ENCODE results near the gene PARP8.

DNA sequence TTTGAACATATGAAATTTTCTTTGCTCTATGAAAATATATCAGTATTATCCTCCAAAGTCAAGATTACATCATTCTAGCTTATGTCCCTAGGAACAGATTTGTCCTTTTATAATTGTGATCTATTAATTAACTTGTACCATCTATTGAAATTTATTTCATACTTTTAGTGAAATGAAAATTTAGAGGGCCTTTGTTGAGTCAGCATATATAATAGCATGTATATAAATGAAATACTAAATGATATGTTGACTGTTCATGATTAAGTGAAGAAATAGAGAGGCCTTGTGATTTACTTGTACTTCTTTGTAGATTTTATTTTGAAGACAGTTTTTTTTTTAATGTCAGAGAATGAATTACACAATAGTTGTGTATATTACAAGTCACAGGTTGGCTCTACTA is 86.4 kb downstream of the PARP8 start:
- TF ChIP-seq, protein P1, sequence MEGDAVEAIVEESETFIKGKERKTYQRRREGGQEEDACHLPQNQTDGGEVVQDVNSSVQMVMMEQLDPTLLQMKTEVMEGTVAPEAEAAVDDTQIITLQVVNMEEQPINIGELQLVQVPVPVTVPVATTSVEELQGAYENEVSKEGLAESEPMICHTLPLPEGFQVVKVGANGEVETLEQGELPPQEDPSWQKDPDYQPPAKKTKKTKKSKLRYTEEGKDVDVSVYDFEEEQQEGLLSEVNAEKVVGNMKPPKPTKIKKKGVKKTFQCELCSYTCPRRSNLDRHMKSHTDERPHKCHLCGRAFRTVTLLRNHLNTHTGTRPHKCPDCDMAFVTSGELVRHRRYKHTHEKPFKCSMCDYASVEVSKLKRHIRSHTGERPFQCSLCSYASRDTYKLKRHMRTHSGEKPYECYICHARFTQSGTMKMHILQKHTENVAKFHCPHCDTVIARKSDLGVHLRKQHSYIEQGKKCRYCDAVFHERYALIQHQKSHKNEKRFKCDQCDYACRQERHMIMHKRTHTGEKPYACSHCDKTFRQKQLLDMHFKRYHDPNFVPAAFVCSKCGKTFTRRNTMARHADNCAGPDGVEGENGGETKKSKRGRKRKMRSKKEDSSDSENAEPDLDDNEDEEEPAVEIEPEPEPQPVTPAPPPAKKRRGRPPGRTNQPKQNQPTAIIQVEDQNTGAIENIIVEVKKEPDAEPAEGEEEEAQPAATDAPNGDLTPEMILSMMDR (conservative IDR thresholded peaks at IDR 0.05; ENCODE audit: low read depth, low read length), result no peak
- no peak for TF ChIP-seq EZH2phosphoT487 (IDR thresholded peaks at IDR 0.05; ENCODE audit: borderline replicate concordance, low read length)

Data from PC-3 (cell line).